Measurements from ENCODE around the gene BHLHA9. TPM values are rescaled to one million over a fixed set of nuclear protein-coding genes. Genes with fewer than 3 reads are reported as not detected.

The BHLHA9 gene
- total and polyA plus RNA-seq, 2 of the 8 experiments (the other 6 are each of a cell fraction or from before 2014, with no cell fraction given), result 0.29 to 0.34 TPM

- FAIRE-seq, result no peak
- Histone ChIP-seq H2BK15ac (ENCODE audit: low read length) (no peak overlapping the region), H4K8ac (ENCODE audit: extremely low read depth, insufficient read depth, low read length) (no peak overlapping the region), H2BK20ac (ENCODE audit: low read length) (no peak overlapping the region), H3K56ac (replicated peaks; ENCODE audit: insufficient read length, low read depth, low read length) (no peak overlapping the region), H3K27me3 (replicated peaks in 1 of 4; ENCODE audit: control insufficient read depth in 3 of 4, extremely low read depth in 1 of 4, insufficient read depth in 3 of 4, low read length in 3 of 4) (no peaks in the 10 kb centered on the region), H3K18ac (ENCODE audit: extremely low read depth, low read length) (no peak overlapping the region), H2AFZ (ENCODE audit: low read length) (no peak overlapping the region), H2BK5ac (ENCODE audit: low read depth, low read length) (no peak overlapping the region), H4K20me1 (replicated peaks in 1 of 2; ENCODE audit: control insufficient read depth in 1 of 2, insufficient read depth in 2 of 2, low read length in 2 of 2) (peaks cover 0 to 1% of the 10 kb centered on the region in 2 experiments), H2BK120ac (replicated peaks; ENCODE audit: low read depth, low read length) (no peak overlapping the region), H3K9me3 (ENCODE audit: insufficient read depth in 2 of 2, low read depth in 1 of 2, low read length in 1 of 2) (no peaks in the 10 kb centered on the region), H2AK5ac (ENCODE audit: low read depth, low read length) (no peak overlapping the region), H4K5ac (ENCODE audit: insufficient read length, low read depth, low read length) (no peak overlapping the region), H3K4me1 (replicated peaks in 1 of 4; ENCODE audit: control insufficient read depth in 3 of 4, insufficient read depth in 4 of 4, low read length in 3 of 4) (no peaks in the 10 kb centered on the region), H3K14ac (ENCODE audit: insufficient read length) (no peak overlapping the region), H3K9ac (replicated peaks in 1 of 4; ENCODE audit: extremely low read depth in 1 of 4, low read depth in 3 of 4, low read length in 3 of 4) (no peak overlapping the region), H3K23me2 (ENCODE audit: low read depth, low read length) (no peaks in the 10 kb centered on the region), H3K36me3 (ENCODE audit: control insufficient read depth in 2 of 4, insufficient read depth in 4 of 4, low read length in 3 of 4) (no peaks in the 10 kb centered on the region), H3K4ac (replicated peaks; ENCODE audit: insufficient read length, low read depth, low read length) (no peak overlapping the region), H3K4me2 (ENCODE audit: insufficient read depth in 1 of 2, low read depth in 2 of 2, low read length in 2 of 2) (no peak overlapping the region), H3K23ac (ENCODE audit: insufficient read length) (no peak overlapping the region), H2BK12ac (ENCODE audit: low read depth, low read length) (no peak overlapping the region), H3K79me1 (ENCODE audit: low read depth, low read length) (no peaks in the 10 kb centered on the region), H3K27ac (ENCODE audit: low read depth, low read length) (no peak overlapping the region), H4K91ac (replicated peaks; ENCODE audit: insufficient read length, low read length) (no peak overlapping the region), H3K79me2 (ENCODE audit: control insufficient read depth in 1 of 2, insufficient read depth in 2 of 2, low read length in 2 of 2) (no peaks in the 10 kb centered on the region), H3K4me3 (ENCODE audit: extremely low read depth in 1 of 4, insufficient read depth in 2 of 4, low read depth in 3 of 4, low read length in 4 of 4) (no peak overlapping the region)
- TF ChIP-seq POLR2A (IDR thresholded peaks at IDR 0.05; ENCODE audit: control extremely low read depth in 1 of 2, low read depth in 2 of 2, low read length in 2 of 2) (no peak), JUN (IDR thresholded peaks at IDR 0.05; ENCODE audit: low read depth, low read length) (no peak), BRCA1 (IDR thresholded peaks at IDR 0.05; ENCODE audit: low read depth, low read length) (no peak), SUZ12 (IDR thresholded peaks at IDR 0.05; ENCODE audit: low read length) (no peak), CBX8 (IDR thresholded peaks at IDR 0.05; ENCODE audit: borderline replicate concordance, low read depth, low read length) (no peak), CREB1 (IDR thresholded peaks at IDR 0.05) (no peak), PHF8 (conservative IDR thresholded peaks at IDR 0.05; ENCODE audit: low read depth, low read length) (no peak), CHD2 (IDR thresholded peaks at IDR 0.05; ENCODE audit: low read length) (no peak), TBP (IDR thresholded peaks at IDR 0.05; ENCODE audit: low read depth, low read length) (no peak), SP2 (IDR thresholded peaks at IDR 0.05; ENCODE audit: low read length) (no peak), CEBPB (IDR thresholded peaks at IDR 0.05; ENCODE audit: low read depth, low read length) (no peak), POLR2AphosphoS5 (IDR thresholded peaks at IDR 0.05; ENCODE audit: low read depth, low read length) (no peak)
- CTCF ChIA-PET (ENCODE audit: partially characterized antibody), result interaction anchor here (0.6 to 0.9 kb wide), 2 partner anchors 15 to 103 kb away, joined by 3 read pairs; no protein-coding TSS in a partner anchor
- 88% methylated on average over 11 of the region's 11 CpGs; no CpG with 5 or more reads in 1 of the 2 experiments for WGBS, 2 experiments (ENCODE audit: extremely low coverage in 1 of 2, insufficient coverage in 1 of 2, insufficient read length in 1 of 2, insufficient replicate concordance in 2 of 2, low coverage in 1 of 2, low lambda C conversion rate in 2 of 2, missing lambda C conversion rate in 1 of 2)
- POLR2A ChIA-PET (ENCODE audit: partially characterized antibody), result interaction anchor here (1.5 kb wide), 1 partner anchor 11 kb away, joined by 3 read pairs; no protein-coding TSS in a partner anchor
- DNase-seq (ENCODE audit: low read depth in 1 of 2, low spot score in 2 of 2), result no peak
Measured at GRCh38 chr17:1239210-1239609, 31.0 kb upstream of the BHLHA9 start.
